ENCODE data around the gene TTLL11.

Gene TTLL11

DNA sequence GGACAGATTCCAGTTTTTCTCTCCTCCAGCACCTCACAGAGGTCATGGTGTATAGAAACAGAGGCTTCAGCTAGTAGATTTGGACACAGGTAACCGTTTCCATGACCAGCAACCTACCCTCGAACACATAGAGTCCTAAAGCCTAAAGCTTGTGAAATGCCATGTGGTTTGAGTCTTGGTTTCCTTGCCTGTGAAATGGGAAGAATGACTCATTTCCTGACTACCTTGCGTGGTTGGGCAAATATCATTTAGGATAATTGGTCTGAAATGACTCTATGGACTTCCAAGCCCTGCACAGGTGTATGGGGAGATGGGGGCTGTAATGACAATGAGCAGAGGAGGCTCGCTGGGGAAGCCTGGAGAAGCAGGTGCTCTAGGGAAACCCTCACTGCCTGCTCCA, 134.6 kb downstream of the TTLL11 start:
- no peak for TF ChIP-seq EGR1 (IDR thresholded peaks at IDR 0.05)
- TF ChIP-seq TEAD4 (IDR thresholded peaks at IDR 0.05): no peak
- no peak for TF ChIP-seq RAD21 (IDR thresholded peaks at IDR 0.05; ENCODE audit: low read depth)
- no peak for TF ChIP-seq CEBPB (IDR thresholded peaks at IDR 0.05)

DNA sequence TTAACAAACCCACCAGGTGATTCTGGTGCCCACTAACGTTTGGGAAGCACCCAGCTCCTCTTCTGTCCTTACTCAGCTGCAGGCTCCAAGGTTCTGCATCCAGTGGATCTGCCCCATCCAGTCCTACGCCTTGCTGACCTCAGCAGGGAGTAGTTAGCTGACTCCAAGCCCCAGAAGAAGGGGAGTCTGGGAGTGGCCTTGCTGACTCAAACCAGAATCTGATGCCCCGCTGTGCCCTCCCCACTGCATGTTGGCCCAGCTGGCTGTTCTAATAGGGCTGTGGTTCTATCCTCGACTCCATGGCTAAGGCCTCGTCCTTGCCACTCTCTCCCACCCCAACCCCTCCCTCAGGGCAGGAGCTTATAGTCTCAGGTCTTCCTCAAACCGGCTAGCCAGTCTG, 136.3 kb downstream of the TTLL11 start:
- TF ChIP-seq, protein P1, sequence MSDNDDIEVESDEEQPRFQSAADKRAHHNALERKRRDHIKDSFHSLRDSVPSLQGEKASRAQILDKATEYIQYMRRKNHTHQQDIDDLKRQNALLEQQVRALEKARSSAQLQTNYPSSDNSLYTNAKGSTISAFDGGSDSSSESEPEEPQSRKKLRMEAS (IDR thresholded peaks at IDR 0.05): no peak
- TF ChIP-seq TEAD4 (IDR thresholded peaks at IDR 0.05) (no peak), EP300 (IDR thresholded peaks at IDR 0.05; ENCODE audit: borderline replicate concordance) (no peak), FOXM1 (IDR thresholded peaks at IDR 0.05; ENCODE audit: borderline replicate concordance, low read depth) (no peak), RAD21 (IDR thresholded peaks at IDR 0.05; ENCODE audit: low read depth) (no peak), YY1 (IDR thresholded peaks at IDR 0.05; ENCODE audit: low read depth) (no peak), CREB1 (IDR thresholded peaks at IDR 0.05; ENCODE audit: low read depth) (no peak), CEBPB (IDR thresholded peaks at IDR 0.05) (no peak), NFIC (IDR thresholded peaks at IDR 0.05) (no peak), TAF1 (IDR thresholded peaks at IDR 0.05; ENCODE audit: low read depth) (no peak), TCF12 (IDR thresholded peaks at IDR 0.05; ENCODE audit: low read depth) (no peak), ZBTB7A (IDR thresholded peaks at IDR 0.05; ENCODE audit: low read depth) (no peak), EGR1 (IDR thresholded peaks at IDR 0.05) (no peak)
- TF ChIP-seq, protein P2, sequence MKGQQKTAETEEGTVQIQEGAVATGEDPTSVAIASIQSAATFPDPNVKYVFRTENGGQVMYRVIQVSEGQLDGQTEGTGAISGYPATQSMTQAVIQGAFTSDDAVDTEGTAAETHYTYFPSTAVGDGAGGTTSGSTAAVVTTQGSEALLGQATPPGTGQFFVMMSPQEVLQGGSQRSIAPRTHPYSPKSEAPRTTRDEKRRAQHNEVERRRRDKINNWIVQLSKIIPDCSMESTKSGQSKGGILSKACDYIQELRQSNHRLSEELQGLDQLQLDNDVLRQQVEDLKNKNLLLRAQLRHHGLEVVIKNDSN (IDR thresholded peaks at IDR 0.05): no peak
- TF ChIP-seq, protein P3, sequence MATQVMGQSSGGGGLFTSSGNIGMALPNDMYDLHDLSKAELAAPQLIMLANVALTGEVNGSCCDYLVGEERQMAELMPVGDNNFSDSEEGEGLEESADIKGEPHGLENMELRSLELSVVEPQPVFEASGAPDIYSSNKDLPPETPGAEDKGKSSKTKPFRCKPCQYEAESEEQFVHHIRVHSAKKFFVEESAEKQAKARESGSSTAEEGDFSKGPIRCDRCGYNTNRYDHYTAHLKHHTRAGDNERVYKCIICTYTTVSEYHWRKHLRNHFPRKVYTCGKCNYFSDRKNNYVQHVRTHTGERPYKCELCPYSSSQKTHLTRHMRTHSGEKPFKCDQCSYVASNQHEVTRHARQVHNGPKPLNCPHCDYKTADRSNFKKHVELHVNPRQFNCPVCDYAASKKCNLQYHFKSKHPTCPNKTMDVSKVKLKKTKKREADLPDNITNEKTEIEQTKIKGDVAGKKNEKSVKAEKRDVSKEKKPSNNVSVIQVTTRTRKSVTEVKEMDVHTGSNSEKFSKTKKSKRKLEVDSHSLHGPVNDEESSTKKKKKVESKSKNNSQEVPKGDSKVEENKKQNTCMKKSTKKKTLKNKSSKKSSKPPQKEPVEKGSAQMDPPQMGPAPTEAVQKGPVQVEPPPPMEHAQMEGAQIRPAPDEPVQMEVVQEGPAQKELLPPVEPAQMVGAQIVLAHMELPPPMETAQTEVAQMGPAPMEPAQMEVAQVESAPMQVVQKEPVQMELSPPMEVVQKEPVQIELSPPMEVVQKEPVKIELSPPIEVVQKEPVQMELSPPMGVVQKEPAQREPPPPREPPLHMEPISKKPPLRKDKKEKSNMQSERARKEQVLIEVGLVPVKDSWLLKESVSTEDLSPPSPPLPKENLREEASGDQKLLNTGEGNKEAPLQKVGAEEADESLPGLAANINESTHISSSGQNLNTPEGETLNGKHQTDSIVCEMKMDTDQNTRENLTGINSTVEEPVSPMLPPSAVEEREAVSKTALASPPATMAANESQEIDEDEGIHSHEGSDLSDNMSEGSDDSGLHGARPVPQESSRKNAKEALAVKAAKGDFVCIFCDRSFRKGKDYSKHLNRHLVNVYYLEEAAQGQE (IDR thresholded peaks at IDR 0.05; ENCODE audit: low read depth): no peak

DNA sequence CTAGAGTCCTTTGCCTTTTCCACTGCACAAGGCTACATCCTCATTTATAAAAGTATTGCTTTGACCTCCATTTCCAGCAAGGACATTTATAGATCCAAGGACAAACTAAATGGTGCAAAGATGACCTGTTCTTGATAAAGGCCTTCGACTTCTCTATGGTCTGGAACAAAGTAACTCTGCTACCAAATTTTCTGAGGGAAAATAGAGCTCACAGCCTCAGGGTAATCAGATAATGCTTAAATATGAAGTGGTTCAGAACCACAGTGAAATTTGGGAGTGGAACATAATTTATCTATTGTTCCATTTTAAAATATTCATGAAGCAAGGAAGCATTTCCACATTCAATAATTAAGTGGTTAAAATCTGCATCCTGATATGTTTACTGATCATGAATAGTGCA, 137.5 kb downstream of the TTLL11 start:
- TF ChIP-seq TCF12 (IDR thresholded peaks at IDR 0.05; ENCODE audit: low read depth) (no peak), TAF1 (IDR thresholded peaks at IDR 0.05; ENCODE audit: low read depth) (no peak), FOXM1 (IDR thresholded peaks at IDR 0.05; ENCODE audit: borderline replicate concordance, low read depth) (no peak), CEBPB (IDR thresholded peaks at IDR 0.05) (no peak), RAD21 (IDR thresholded peaks at IDR 0.05; ENCODE audit: low read depth) (no peak), TEAD4 (IDR thresholded peaks at IDR 0.05) (no peak), ZBTB7A (IDR thresholded peaks at IDR 0.05; ENCODE audit: low read depth) (no peak), NFIC (IDR thresholded peaks at IDR 0.05) (no peak), CREB1 (IDR thresholded peaks at IDR 0.05; ENCODE audit: low read depth) (no peak), EGR1 (IDR thresholded peaks at IDR 0.05) (no peak), YY1 (IDR thresholded peaks at IDR 0.05; ENCODE audit: low read depth) (no peak), EP300 (IDR thresholded peaks at IDR 0.05; ENCODE audit: borderline replicate concordance) (no peak)
- TF ChIP-seq, protein P3 (IDR thresholded peaks at IDR 0.05; ENCODE audit: low read depth): no peak
- TF ChIP-seq, protein P2 (IDR thresholded peaks at IDR 0.05): no peak
- TF ChIP-seq, protein P1 (IDR thresholded peaks at IDR 0.05): no peak

DNA sequence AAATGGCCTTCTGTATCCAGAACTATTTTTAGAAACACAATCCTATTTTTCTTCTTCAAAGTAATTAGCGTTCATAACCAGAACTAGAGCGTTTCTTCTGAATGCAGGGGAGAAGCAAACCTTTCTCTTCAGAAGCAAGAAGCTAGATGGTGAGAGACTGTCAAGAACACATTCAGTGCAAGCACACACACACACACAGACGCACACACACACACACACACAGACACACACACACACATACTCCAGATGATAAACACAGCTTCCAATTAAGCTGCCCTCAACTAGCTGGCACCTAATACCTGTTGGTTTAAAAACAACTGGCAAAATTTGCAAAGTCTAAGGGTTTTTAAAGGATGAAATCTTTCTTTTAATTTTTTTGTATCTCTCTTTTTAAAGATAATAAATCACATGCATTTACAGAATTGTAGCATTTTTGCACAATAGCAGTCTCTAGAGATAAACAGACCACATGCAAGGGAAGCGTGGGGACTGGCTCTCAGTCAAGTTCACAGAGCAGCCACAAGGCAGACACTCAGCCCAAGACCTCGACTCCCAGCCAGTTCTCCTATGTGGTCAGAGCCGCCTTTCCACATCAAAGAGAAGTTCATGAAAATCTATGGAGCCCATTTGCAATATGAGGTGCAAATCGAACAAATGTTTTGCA, 138.5 kb downstream of the TTLL11 start:
- TF ChIP-seq TCF12 (IDR thresholded peaks at IDR 0.05; ENCODE audit: low read depth): no peak
- TF ChIP-seq EP300 (IDR thresholded peaks at IDR 0.05; ENCODE audit: borderline replicate concordance): no peak
- TF ChIP-seq, protein P3 (IDR thresholded peaks at IDR 0.05; ENCODE audit: low read depth): no peak
- TF ChIP-seq YY1 (IDR thresholded peaks at IDR 0.05; ENCODE audit: low read depth): no peak
- TF ChIP-seq EGR1 (IDR thresholded peaks at IDR 0.05): no peak
- no peak for TF ChIP-seq RAD21 (IDR thresholded peaks at IDR 0.05; ENCODE audit: low read depth)
- TF ChIP-seq ZBTB7A (IDR thresholded peaks at IDR 0.05; ENCODE audit: low read depth): no peak
- TF ChIP-seq CEBPB (IDR thresholded peaks at IDR 0.05): no peak
- no peak for TF ChIP-seq TAF1 (IDR thresholded peaks at IDR 0.05; ENCODE audit: low read depth)
- TF ChIP-seq, protein P2 (IDR thresholded peaks at IDR 0.05): no peak
- TF ChIP-seq TEAD4 (IDR thresholded peaks at IDR 0.05): no peak
- TF ChIP-seq NFIC (IDR thresholded peaks at IDR 0.05): no peak
- TF ChIP-seq, protein P1 (IDR thresholded peaks at IDR 0.05): no peak
- no peak for TF ChIP-seq FOXM1 (IDR thresholded peaks at IDR 0.05; ENCODE audit: borderline replicate concordance, low read depth)
- TF ChIP-seq CREB1 (IDR thresholded peaks at IDR 0.05; ENCODE audit: low read depth): no peak

Measured in Ishikawa (cell line).